ENCODE data around the gene FAT1.

FAT1 gene

GRCh38 chr4:186749611-186750281 lies 26.1 kb upstream of the FAT1 start:
- DNase-seq, result no peak

GRCh38 chr4:186746581-186746980 lies 22.9 kb upstream of the FAT1 start:
- no peak for DNase-seq

- no peak for DNase-seq
Observed at GRCh38 chr4:186743261-186743660, 19.6 kb upstream of the FAT1 start.

- DNase-seq, result peak; percentile 84
Observed at GRCh38 chr4:186740822-186741221, 17.2 kb upstream of the FAT1 start.

- DNase-seq, result no peak
Observed at GRCh38 chr4:186739802-186740434, 16.3 kb upstream of the FAT1 start.

GRCh38 chr4:186739317-186739716 lies 15.7 kb upstream of the FAT1 start:
- DNase-seq, result no peak

GRCh38 chr4:186738421-186738820 lies 14.8 kb upstream of the FAT1 start:
- no peak for DNase-seq

GRCh38 chr4:186737427-186737826 lies 13.8 kb upstream of the FAT1 start:
- DNase-seq, result no peak

GRCh38 chr4:186736466-186736865 lies 12.8 kb upstream of the FAT1 start:
- no peak for DNase-seq

- DNase-seq, result no peak
Observed at GRCh38 chr4:186734251-186734650, 10.6 kb upstream of the FAT1 start.

GRCh38 chr4:186733778-186734177 lies 10.1 kb upstream of the FAT1 start:
- no peak for DNase-seq

- no peak for DNase-seq
Observed at GRCh38 chr4:186730621-186731020, 7.0 kb upstream of the FAT1 start.

- DNase-seq, result no peak
Observed at GRCh38 chr4:186729856-186730255, 6.2 kb upstream of the FAT1 start.

- DNase-seq, result peak; percentile 38
Observed at GRCh38 chr4:186728631-186729271, 5.1 kb upstream of the FAT1 start.

- DNase-seq, result peak; percentile 47
Observed at GRCh38 chr4:186727977-186728519, 4.4 kb upstream of the FAT1 start.

- peak; percentile 18 for DNase-seq
Observed at GRCh38 chr4:186727169-186727976, 3.7 kb upstream of the FAT1 start.

GRCh38 chr4:186726426-186727168 lies 2.9 kb upstream of the FAT1 start:
- peak; percentile 88 for DNase-seq

- peak; percentile 89 for DNase-seq
Observed at GRCh38 chr4:186725469-186726425, 2.1 kb upstream of the FAT1 start.

- peak; percentile 35 for DNase-seq
Observed at GRCh38 chr4:186724864-186725468, 1.3 kb upstream of the FAT1 start.
